HCT116 (cell line): ENCODE data around the gene SMG6. TPM values are rescaled to one million over a fixed set of nuclear protein-coding genes. Genes with fewer than 3 reads are reported as not detected.

ENCODE experiments used
- ATAC-seq: fragments of 200-7000 bp; cut with Tn5 transposase; 2 replicates; pipeline ENCODE4 v1.9.1; 2020; ENCODE audit warnings: mild to moderate bottlenecking, moderate library complexity
- BruUV-seq: library from RNA; stranded (reverse); fragments of 400-500 nt; replicated peaks from 2 replicates; lab custom pipeline; 2021; lab: Mats Ljungman, UMichigan
- CTCF ChIA-PET: fragments of 300-600 bp; sonication (Branson Sonifier 250); formaldehyde crosslinking; loops from one replicate; lab custom pipeline; 2021; ENCODE audit warnings: antibody characterized with exemption; lab: Charles Lee
- POLR2A ChIA-PET: fragments of 300-600, 350-600 bp; sonication (Branson Sonifier 250); formaldehyde crosslinking; loops from one replicate; lab custom pipeline; 2021; ENCODE audit warnings: antibody characterized with exemption; lab: Charles Lee
- RAD21 ChIA-PET, 2 experiments: fragments of 300-600 bp; sonication (Branson Sonifier 250); formaldehyde crosslinking; loops; one replicate each; lab custom pipeline; 2023; ENCODE audit warnings: low total read pairs in 2 of 2; ENCODE audit not compliant: uncharacterized antibody in 2 of 2, unreplicated experiment in 2 of 2, low non-redundant PET in 1 of 2; lab: Charles Lee
- DNase-seq: peaks from one replicate; pipeline ENCODE4 v3.0.0-alpha.2; 2010; ENCODE audit warnings: low read depth, low spot score
- H2AFZ ChIP-seq: fragments of 200-600 bp; shearing (Covaris generic), sonication (generic); 2 replicates; pipeline ENCODE4 v1.6.1; 2017; ENCODE audit warnings: low read depth, mixed run types, mixed read lengths, antibody characterized with exemption, low read length; ENCODE audit not compliant: poor library complexity, severe bottlenecking
- H3K27ac ChIP-seq: 2 replicates; pipeline ENCODE4 v1.5.1; 2012; ENCODE audit warnings: low read depth, low read length
- H3K27me3 ChIP-seq: fragments of 200-600 bp; sonication (generic); 2 replicates; pipeline ENCODE4 v1.6.1; 2016; ENCODE audit warnings: mixed run types, low read length, mixed read lengths; ENCODE audit not compliant: insufficient read depth
- H3K36me3 ChIP-seq, 2 experiments: fragments of 200-500 bp in 1 of 2; fragments of 200-600 bp in 1 of 2; sonication (Bioruptor generic) in 1 of 2; sonication (generic) in 1 of 2; 2 replicates each; pipeline versions ENCODE4 v1.5.1 to v1.6.1; 2014 to 2016; ENCODE audit warnings: low read length in 2 of 2, inconsistent platforms in 1 of 2, mixed read lengths in 1 of 2, mixed run types in 1 of 2; ENCODE audit not compliant: insufficient read depth in 2 of 2, control insufficient read depth in 1 of 2
- H3K4me1 ChIP-seq, 2 experiments: fragments of 200-600 bp in 1 of 2; sonication (generic) in 1 of 2; 2 replicates each; pipeline versions ENCODE4 v1.5.1 to v1.6.1; 2012 to 2017; ENCODE audit warnings: low read length in 2 of 2, inconsistent platforms in 1 of 2, mild to moderate bottlenecking in 1 of 2, mixed read lengths in 1 of 2, mixed run types in 1 of 2, moderate library complexity in 1 of 2; ENCODE audit not compliant: insufficient read depth in 2 of 2, control insufficient read depth in 1 of 2
- H3K4me2 ChIP-seq: fragments of 200-600 bp; sonication (generic); 2 replicates; pipeline ENCODE4 v1.6.1; 2017; ENCODE audit warnings: mixed run types, low read length, mixed read lengths
- H3K4me3 ChIP-seq, 2 experiments: fragments of 200-600 bp in 1 of 2; sonication (generic) in 1 of 2; replicated peaks in 1 of 2; 2 replicates each; pipeline ENCODE4 v1.5.1; 2011 to 2016; ENCODE audit warnings: low read length in 2 of 2, control low read depth in 1 of 2, low read depth in 1 of 2, mild to moderate bottlenecking in 1 of 2, mixed read lengths in 1 of 2, mixed run types in 1 of 2
- H3K79me2 ChIP-seq: fragments of 200-600 bp; sonication (generic); 2 replicates; pipeline ENCODE4 v1.6.1; 2017; ENCODE audit warnings: mild to moderate bottlenecking, mixed run types, low read length, moderate library complexity, mixed read lengths; ENCODE audit not compliant: insufficient read depth
- H3K9ac ChIP-seq: fragments of 200-600 bp; sonication (generic); 2 replicates; pipeline ENCODE4 v1.6.1; 2016; ENCODE audit warnings: low read length, mixed read lengths
- H3K9me2 ChIP-seq: fragments of 200-600 bp; sonication (generic), shearing (Covaris generic); 2 replicates; pipeline ENCODE4 v1.6.1; 2017; ENCODE audit warnings: mixed run types, mild to moderate bottlenecking, moderate library complexity; ENCODE audit not compliant: insufficient read depth
- H3K9me3 ChIP-seq, 2 experiments: fragments of 200-500 bp in 1 of 2; fragments of 200-600 bp in 1 of 2; sonication (Bioruptor generic) in 1 of 2; sonication (generic) in 1 of 2; 2 replicates each; pipeline ENCODE4 v1.6.1; 2014 to 2017; ENCODE audit warnings: low read length in 2 of 2, mixed read lengths in 2 of 2, inconsistent platforms in 1 of 2, low read depth in 1 of 2, mild to moderate bottlenecking in 1 of 2, mixed run types in 1 of 2, moderate library complexity in 1 of 2; ENCODE audit not compliant: control insufficient read depth in 1 of 2, insufficient read depth in 1 of 2
- H4K20me1 ChIP-seq: fragments of 200-600 bp; sonication (generic), shearing (Covaris generic); 2 replicates; pipeline ENCODE4 v1.6.1; 2017; ENCODE audit warnings: mixed run types, mild to moderate bottlenecking, moderate library complexity; ENCODE audit not compliant: insufficient read depth
- CBX3 ChIP-seq: IDR thresholded peaks from 2 replicates; pipeline ENCODE4 v1.6.1; 2012; ENCODE audit warnings: low read depth
- EZH2phosphoT487 ChIP-seq: fragments of 200-600 bp; IDR thresholded peaks from 2 replicates; pipeline ENCODE4 v1.6.1; 2018; ENCODE audit warnings: antibody characterized with exemption, borderline replicate concordance
- MAX ChIP-seq: IDR thresholded peaks from 2 replicates; pipeline ENCODE4 v1.6.1; 2012
- POLR2AphosphoS5 ChIP-seq: IDR thresholded peaks from 2 replicates; pipeline ENCODE4 v1.6.1; 2011; ENCODE audit warnings: mild to moderate bottlenecking, low read depth, low read length, moderate library complexity
- RAD21 ChIP-seq: IDR thresholded peaks from 2 replicates; pipeline ENCODE4 v1.6.1; 2012; ENCODE audit warnings: low read depth, mild to moderate bottlenecking
- SP1 ChIP-seq: IDR thresholded peaks from 2 replicates; pipeline ENCODE4 v1.6.1; 2012; ENCODE audit warnings: low read depth
- TCF7L2 ChIP-seq: IDR thresholded peaks from 2 replicates; pipeline ENCODE4 v1.7.0; 2011; ENCODE audit warnings: borderline replicate concordance, inconsistent platforms; ENCODE audit not compliant: insufficient read depth, insufficient read length; ENCODE audit errors: extremely low read depth
- YY1 ChIP-seq: IDR thresholded peaks from 2 replicates; pipeline ENCODE4 v1.6.1; 2011; ENCODE audit warnings: low read length, low read depth, moderate library complexity, mild to moderate bottlenecking; ENCODE audit not compliant: insufficient replicate concordance; ENCODE audit errors: extremely low read depth
- ZFX ChIP-seq: fragments of 450-650 bp; IDR thresholded peaks from 2 replicates; pipeline ENCODE4 v1.6.1; 2017
- intact Hi-C: fragments of 100-400 bp; cut with micrococcal nuclease; formaldehyde crosslinking; loops from 2 replicates; pipeline ENCODE4 v1.10.0; 2022
- total RNA-seq: library from RNA; stranded (reverse); gene quantifications from one replicate; pipeline ENCODE4 v1.2.1, GENCODE V29; 2021; ENCODE audit not compliant: unreplicated experiment

Gene SMG6
- total RNA-seq, 1 experiment from 2014 or later, result 23.1 TPM

GRCh38 chr17:2188971-2189630 is 114.5 kb downstream of the SMG6 start:
- ATAC-seq, result no peak
- H3K9ac ChIP-seq, result no peak overlapping the region
- H3K4me3 ChIP-seq, result no peak overlapping the region
- H3K4me2 ChIP-seq, result no peak overlapping the region
- H3K4me1 ChIP-seq, result peaks cover 11 to 41% of the 10 kb centered on the region in 2 experiments
- no peak overlapping the region for H2AFZ ChIP-seq
- DNase-seq, result no peak
- TF ChIP-seq ZFX (no peak), TCF7L2 (no peak), MAX (no peak), EZH2phosphoT487 (no peak), YY1 (no peak), POLR2AphosphoS5 (no peak), CBX3 (no peak), SP1 (no peak)
- intact Hi-C loops, result no loop called here
- peaks cover 0 to 5% of the 10 kb centered on the region in 2 experiments; a peak in 1 of 4 replicates for H3K36me3 ChIP-seq
- ChIA-PET POLR2A (no interaction called here), RAD21 (no interaction called here), CTCF (no interaction called here)
- no peaks in the 10 kb centered on the region for H3K27me3 ChIP-seq
- H4K20me1 ChIP-seq, result no peaks in the 10 kb centered on the region
- H3K79me2 ChIP-seq, result no peaks in the 10 kb centered on the region
- no peaks in the 10 kb centered on the region for H3K9me3 ChIP-seq
- H3K27ac ChIP-seq, result no peak overlapping the region
- no peaks in the 10 kb centered on the region for H3K9me2 ChIP-seq
- BruUV-seq, result no TSS peak

DNA sequence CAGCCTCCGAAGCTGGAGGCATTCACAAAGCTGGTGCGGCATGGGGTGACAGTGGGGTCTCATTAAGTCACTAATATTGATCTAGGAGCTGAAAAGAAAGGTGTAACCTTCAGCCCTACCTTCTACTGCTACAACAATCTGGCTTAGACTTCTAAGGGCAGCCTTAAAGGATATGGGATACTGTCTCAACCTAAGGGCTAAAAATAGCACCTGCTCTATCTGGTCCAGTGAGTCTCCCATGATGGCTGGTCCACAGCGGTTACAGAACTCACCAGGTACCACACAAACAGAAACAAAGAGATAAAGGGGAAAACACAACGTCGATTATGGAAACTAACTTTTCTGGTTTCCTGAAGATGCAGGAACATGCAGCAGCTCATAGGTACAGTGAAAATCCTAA is 115.8 kb downstream of the SMG6 start:
- Histone ChIP-seq H3K27me3 (no peaks in the 10 kb centered on the region), H3K9me3 (no peaks in the 10 kb centered on the region), H2AFZ (no peak overlapping the region), H4K20me1 (no peaks in the 10 kb centered on the region), H3K4me1 (peaks cover 8 to 31% of the 10 kb centered on the region in 2 experiments), H3K27ac (no peak overlapping the region), H3K79me2 (no peaks in the 10 kb centered on the region), H3K4me3 (no peak overlapping the region), H3K9ac (no peak overlapping the region), H3K36me3 (peaks cover 0 to 5% of the 10 kb centered on the region in 2 experiments; a peak in 1 of 4 replicates), H3K9me2 (no peaks in the 10 kb centered on the region), H3K4me2 (no peak overlapping the region)
- CTCF ChIA-PET, result no interaction called here
- intact Hi-C loops, result no loop called here
- TF ChIP-seq RAD21 (no peak), MAX (no peak)
- no TSS peak for BruUV-seq
- no peak for ATAC-seq
- DNase-seq, result no peak
- POLR2A ChIA-PET, result interaction anchor here (0.6 kb wide), 1 partner anchor 205 kb away, joined by 3 read pairs; no protein-coding TSS in a partner anchor
- RAD21 ChIA-PET, result no interaction called here
